Stimulated activated CD8-positive, alpha-beta memory T cell treated with anti-CD3 and anti-CD28 coated beads, Interleukin-15, amount 100 ng/mL, for 4 hours (primary cell): ENCODE measurements around the gene GSTO2.

Experiments used
- DNase-seq, 2 donors: peaks; one replicate each; pipeline ENCODE4 v3.0.0-alpha.2; 2020; ENCODE audit warnings: low read depth in 2 of 2

Gene GSTO2

DNA sequence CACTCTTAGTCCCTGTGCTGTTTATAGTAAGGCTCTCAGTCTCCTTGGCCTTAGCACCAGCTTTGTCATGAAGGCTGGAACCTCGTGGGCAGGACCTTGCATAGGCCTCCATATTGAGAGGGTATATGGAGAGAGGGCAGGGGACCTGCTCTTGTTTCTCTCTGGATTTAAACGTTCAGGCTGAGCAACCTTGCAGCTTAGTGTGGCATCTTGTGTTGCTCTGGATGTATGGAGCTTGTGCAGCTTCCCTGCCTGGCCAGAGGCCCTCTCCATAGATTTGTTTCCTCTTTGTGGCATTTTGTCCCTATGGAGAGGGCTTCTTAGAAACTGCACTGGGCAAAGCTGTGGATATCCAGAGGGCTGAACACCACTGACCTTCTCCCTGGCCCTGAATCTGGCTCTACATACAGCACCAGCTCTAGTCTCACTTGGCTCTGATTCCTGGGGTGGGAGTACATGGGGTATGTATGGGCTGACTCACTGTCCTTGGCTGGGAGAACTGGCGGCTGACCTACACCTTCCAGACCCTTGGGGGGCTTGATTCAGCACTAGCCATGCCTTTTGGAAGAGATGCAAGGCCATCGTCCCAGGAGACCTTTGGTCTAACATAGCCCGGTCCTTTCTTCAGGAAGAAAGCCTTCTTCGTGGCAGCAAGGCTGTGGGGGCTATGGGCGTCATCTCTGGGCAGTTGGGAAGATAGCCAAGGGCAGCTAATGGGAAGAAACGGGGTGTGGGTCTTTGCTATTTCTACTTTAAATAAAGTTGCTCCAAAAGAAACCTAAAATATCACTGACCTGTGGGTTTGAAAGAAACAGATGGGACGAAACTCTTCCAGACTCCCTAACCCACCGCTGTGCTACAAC, 38.8 kb downstream of the GSTO2 start:
- DNase-seq, result no peak

- DNase-seq, result no peak
Measured at GRCh38 chr10:104308439-104308903, 39.5 kb downstream of the GSTO2 start.

- DNase-seq, result no peak
Measured at GRCh38 chr10:104309980-104310978, 41.3 kb downstream of the GSTO2 start.

GRCh38 chr10:104311184-104311720, 42.3 kb downstream of the GSTO2 start:
- DNase-seq, result no peak

DNA sequence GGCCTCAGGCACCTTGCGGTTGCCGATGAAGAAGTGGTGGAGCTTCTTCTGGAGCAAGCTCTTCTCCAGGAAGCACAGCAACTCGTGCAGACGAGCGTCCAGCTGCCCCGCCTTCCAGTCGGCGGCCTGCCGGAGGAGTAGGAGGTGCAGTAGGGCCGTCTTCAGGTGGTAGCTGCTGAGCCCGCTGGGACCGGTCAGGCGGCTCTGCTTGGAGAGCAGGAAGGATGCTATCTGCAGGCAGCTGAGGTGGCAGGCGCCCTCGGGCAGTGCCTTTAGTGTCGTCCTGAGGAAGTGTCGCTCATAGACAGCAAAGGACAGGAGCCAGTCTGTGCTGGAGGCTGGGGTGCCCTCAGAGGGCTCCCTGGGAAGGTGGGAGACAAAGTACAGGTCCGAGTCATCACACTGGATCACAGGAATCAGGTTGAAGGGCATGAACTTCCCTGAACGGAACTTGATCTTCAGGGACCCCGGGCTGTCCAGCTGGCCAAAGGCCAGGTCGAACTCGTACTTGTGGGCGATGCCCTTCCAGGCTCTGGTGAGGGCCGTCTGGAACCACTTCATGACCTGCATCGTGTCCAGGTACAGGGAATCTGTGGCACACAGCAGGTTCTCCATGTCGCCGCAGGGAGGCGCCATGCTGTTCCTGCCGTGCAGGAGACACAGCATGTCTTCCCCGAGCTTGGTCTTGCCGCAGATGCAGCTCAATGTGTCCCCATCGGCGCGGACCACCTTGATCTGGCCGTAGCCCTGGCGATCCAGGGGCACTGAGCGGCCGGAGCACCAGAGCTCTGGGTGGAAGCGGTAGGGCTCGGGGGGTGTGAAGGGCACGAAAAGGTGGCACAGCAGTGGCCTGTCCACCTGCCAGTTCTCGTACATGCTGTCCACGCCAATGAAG, 45.9 kb downstream of the GSTO2 start:
- DNase-seq, result no peak

DNA sequence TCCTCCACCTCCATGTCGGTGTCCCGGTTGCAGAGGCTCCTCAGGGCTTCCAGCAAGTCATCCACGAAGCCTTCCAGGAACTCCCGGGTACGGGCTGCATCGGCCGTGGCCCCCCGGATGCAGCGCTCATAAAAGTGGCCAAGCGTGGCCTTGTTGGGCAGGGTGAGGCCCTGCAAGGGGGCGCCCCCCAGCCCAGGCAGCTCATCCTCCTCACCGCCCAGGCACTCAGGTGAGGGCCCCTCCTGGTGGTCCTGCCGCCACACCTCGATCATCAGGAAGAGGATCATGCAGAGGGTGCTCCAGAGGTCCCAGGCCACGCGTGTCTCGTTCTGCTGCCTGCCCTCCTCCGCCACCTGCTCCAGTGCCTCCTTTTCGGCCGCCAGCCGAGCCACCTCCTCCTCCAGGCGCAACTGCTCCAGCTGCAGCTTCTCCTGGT, 46.5 kb downstream of the GSTO2 start:
- DNase-seq, result no peak

DNA sequence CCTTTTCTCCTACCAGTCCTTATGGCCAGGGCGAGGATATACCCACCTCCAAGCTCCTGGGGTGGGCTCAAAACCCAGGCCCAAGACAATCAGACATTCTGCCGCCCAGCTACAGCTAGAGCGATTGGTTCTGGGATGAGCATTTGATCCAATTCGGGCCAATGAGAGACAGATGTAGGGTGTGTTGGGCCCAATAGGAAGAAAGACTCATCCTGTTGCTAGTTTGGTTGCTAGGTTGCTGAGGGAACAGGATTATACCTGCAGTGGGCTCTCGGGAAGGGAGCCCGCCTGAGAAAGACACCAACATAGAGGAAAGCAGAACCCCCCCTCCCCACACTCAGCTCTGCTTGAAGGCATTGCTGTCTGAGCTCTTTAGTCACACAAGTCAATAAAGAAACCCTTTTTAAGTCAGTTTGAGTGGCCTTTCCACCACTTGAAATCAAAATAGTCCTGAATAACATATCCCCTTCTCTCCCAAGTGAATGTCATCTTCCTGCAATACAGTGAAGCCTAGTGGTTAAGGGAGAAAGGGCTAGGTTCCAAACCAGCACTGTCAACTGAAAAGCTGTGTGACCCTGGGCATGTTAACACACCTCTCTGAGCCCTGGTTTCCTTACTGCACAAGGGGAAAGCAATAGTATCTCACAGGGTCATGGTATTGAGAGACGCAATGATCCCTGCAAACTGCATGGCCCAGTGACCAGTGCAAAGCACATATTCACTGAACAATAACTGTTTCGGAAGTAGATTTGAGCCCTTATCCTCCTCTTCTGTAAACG, 47.5 kb downstream of the GSTO2 start:
- no peak for DNase-seq

GRCh38 chr10:104317269-104317710, 48.3 kb downstream of the GSTO2 start:
- no peak for DNase-seq

DNA sequence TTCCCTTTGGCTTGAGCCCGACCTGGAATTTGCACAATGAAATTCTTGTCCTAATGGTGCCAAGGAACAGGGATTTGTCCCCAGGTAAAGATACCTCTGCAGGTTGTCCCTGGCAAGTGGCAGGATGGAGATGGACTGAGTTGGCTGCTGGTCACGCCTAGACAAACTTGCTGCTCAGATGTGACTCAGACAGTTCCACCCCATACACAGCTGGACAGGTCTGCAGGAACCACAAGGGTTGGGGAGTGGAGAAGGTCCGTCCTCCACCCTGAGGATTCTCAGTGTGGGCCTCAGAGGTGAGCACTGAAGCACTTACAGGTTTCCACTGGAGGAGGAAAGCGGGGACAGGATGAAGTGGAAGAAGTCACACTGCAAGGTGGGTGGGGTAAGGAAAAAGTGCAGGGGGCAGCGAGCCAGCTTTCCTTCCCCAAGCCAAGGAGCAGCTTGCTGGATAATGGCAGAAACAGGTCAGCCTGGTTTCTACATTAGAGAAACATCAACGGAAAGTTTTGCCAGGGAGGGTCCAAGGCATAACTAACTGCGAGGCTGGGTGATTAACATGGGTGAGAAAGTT, 48.8 kb downstream of the GSTO2 start:
- no peak for DNase-seq

DNA sequence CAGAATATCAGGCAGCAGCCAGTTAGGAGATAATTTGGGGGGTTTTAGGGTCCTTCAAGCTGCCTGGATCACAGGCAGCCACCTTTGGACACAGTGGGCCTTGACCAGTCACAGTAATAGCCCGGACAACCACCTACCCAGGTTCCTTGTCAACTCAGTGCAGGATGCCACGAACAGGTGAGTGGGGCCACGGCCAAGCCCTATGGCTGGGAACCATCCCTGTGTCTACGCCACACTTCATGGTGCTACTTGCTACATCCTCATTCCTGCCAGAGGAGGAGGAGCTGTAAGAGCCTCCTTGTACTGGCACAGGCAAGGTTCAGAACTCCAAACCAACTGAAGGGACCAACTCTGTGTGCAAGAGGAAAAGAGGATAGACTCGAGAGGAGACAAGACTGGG, 49.3 kb downstream of the GSTO2 start:
- DNase-seq, result no peak

DNA sequence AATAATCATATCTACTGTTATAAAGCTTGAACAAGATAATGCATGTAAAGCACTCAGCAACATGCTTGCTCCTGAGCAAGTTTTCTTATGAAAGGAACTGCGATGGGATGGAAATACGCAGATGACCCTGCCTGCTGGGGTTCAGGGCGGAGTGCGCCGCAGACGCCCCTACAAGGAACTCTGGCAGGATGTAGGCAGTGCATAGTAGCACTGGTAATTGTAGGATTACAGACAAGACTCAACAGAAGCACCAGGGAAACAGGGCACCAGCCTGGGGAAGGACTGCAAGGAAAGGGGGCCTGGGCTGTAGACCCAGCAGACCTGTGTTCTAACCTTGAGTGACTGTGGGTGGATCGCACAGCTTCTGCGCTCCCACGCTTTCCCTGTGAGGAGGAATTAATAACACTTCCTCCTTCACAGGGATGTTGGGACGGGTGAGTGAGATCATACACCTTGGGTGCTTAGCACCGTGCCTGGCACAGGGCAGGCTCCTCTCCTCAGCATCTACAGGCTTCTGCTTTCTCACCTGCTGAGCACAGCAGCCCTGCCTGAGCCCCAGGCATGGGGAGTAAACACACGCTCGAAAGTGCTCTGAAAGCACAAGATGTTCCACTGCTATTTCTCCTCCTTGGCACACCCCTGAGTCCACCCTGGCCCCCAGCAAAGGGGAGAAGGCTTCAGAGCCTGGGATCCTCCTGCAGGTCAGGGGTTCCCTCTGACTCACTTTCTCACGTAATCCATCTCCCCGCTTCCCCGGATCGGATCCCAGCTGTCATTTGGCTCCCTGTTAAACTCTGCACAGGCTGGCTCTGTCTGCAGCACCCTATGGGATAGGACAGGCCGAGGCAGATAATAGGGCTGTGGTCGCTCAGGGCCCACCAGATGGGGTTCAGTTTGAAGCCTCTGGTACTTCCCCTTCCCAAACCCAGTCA, 50.1 kb downstream of the GSTO2 start:
- no peak for DNase-seq

DNA sequence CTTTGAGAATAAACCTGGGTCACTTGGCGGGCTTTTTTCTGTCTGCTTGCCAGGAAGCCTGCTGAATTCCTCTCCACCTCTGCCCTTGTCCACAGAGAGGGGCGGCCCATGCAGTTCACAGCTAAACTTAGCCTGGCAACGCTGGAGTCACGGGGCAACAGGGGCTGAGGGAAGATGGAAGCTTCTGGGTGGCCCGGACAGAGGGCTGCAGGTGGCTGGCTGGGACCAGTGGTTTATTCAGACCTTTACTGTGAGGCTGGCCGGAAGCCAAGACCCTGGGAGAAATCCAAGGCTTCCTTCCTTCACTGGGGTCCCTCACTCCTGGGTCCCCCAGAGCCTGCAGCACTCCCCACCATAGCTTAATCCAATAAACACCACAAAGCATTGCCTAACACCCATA, 52.2 kb downstream of the GSTO2 start:
- no peak for DNase-seq

DNA sequence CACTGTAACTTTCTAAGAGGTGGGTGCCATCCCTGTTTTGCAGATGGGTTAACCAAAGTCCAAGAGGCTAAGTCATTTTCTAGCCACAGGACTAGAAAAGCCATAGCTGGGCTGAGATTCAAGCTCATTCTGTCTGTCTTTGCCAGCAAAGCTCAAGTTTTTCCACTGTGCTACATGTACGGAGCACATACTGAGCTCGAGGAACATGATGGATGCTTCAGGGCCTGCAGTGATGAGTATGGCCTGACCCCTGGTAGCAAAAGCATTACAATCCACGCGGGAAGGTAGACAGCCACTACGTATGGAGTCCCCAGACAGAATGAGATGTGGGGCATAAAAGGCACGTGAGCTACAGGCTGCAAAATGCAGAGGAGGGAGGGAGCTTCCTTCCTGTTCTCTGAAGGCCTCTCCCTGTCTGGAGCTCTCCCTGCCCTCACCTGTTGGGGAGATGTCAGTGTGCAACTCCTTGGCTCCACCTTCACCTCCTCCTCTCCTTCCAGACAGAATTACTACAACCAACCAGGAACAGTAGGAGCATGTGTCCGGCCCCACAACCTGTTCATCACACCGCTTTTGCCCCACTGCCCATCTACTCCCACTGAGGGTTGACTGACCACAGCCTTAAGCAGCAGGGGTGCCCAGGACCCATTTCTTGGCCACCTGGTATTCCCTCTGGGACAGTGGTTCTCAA, 52.9 kb downstream of the GSTO2 start:
- DNase-seq, result no peak

DNA sequence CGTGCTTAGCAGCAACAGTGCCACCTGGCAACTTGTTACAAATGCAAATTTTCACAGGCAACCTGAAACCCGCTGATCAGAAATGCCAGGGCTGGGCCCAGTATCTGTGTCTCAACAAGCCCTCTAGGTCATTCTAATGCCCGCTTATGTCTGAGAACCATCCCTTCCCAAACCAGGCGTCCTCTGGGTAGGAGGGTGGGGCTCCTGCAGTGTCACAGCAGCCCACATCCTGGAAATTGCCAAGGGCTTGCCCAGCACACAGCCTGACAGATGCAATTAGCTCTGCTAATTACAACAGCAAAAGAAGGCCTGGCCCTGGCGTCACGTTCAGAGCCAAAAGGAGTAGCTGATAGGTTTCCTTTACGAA, 53.4 kb downstream of the GSTO2 start:
- no peak for DNase-seq

GRCh38 chr10:104323085-104323484, 54.1 kb downstream of the GSTO2 start:
- no peak for DNase-seq

DNA sequence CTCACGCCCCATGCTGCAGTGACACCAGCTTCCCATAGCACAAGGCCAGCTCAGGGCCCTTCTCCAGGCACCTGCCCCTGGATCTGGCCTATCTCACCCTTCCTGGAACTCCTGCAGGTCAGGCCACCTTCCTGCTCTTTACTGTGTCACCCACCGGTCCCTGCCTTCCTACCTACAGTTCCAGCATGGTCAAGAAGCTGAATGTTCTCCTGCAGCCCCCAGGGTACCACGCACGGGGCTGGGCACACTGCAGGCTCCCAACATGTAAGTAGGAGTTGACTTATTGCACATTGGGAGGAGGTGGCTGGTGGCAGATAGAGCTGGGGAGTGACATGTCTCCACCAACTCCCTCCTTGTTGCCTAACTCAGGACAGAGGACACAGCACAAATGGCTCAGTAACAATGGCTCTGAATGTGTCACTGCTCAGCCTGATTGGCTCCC, 54.8 kb downstream of the GSTO2 start:
- no peak for DNase-seq

- DNase-seq, result no peak
Measured at GRCh38 chr10:104324221-104324686, 55.3 kb downstream of the GSTO2 start.

GRCh38 chr10:104324931-104325330, 55.9 kb downstream of the GSTO2 start:
- DNase-seq, result no peak
